ENCODE data around the gene LENG9. TPM values are rescaled to one million over a fixed set of nuclear protein-coding genes. Genes with fewer than 3 reads are reported as not detected.

Gene LENG9
- total RNA-seq, 1 experiment from 2014 or later = 5.1 TPM

DNA sequence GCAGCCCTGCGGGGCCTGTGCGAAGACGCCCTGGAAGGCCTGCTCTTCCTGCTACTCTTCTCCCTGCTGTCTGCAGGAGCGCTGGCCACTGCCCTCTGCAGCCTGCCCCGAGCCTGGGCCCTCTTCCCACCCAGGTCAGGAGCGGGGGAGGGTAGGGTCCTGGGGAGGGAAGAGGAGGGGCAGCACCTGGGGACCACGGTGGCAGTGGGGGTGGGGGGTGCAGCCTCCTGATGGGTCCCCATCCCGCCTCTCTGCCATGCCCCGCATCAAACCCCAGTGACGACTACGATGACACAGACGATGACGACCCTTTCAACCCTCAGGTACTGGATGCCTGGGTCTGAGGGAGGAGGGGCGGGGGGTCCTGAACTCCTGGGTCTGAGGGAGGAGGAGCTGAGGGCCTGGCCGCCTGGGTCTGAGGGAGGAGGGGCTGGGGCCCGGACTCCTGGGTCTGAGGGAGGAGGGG lies 28.0 kb downstream of the LENG9 start:
- in situ Hi-C loops (cut with HindIII; ENCODE audit: low pct_unique_long_range_greater_than_20kb, low sequenced_read_pairs) = no loop called here
- no peak for DNase-seq (ENCODE audit: low read depth, low spot score)
- intact Hi-C loops (cut with micrococcal nuclease; ENCODE audit: unreplicated experiment) = no loop called here
- Histone ChIP-seq H3K36me3 (ENCODE audit: control insufficient read depth, insufficient read depth, low read length) (no peaks in the 10 kb centered on the region), H3K9me3 (ENCODE audit: control insufficient read depth, insufficient read depth, low read depth, low read length) (no peaks in the 10 kb centered on the region), H3K27me3 (ENCODE audit: control insufficient read depth, insufficient read depth, low read length) (no peaks in the 10 kb centered on the region), H3K27ac (ENCODE audit: low read length) (no peak overlapping the region), H3K4me1 (ENCODE audit: control insufficient read depth, insufficient read depth, low read length) (peaks cover 11% of the 10 kb centered on the region; the same call in 1 of the 2 replicates), H3K4me3 (ENCODE audit: low read depth in 2 of 2, low read length in 2 of 2) (no peak overlapping the region)
- no TSS peak for BruUV-seq (replicated peaks)
- no peak for TF ChIP-seq REST (IDR thresholded peaks at IDR 0.05; ENCODE audit: insufficient read depth in 1 of 2, low read depth in 2 of 2, low read length in 1 of 2)
- no peak for TF ChIP-seq POLR2AphosphoS5 (IDR thresholded peaks at IDR 0.05; ENCODE audit: low read depth, low read length)
- no peak for TF ChIP-seq TCF7L2 (IDR thresholded peaks at IDR 0.05; ENCODE audit: low read depth, low read length)
- TF ChIP-seq SIN3A (IDR thresholded peaks at IDR 0.05; ENCODE audit: borderline replicate concordance, insufficient read depth, low read depth, low read length) = no peak
- TF ChIP-seq, protein P1, sequence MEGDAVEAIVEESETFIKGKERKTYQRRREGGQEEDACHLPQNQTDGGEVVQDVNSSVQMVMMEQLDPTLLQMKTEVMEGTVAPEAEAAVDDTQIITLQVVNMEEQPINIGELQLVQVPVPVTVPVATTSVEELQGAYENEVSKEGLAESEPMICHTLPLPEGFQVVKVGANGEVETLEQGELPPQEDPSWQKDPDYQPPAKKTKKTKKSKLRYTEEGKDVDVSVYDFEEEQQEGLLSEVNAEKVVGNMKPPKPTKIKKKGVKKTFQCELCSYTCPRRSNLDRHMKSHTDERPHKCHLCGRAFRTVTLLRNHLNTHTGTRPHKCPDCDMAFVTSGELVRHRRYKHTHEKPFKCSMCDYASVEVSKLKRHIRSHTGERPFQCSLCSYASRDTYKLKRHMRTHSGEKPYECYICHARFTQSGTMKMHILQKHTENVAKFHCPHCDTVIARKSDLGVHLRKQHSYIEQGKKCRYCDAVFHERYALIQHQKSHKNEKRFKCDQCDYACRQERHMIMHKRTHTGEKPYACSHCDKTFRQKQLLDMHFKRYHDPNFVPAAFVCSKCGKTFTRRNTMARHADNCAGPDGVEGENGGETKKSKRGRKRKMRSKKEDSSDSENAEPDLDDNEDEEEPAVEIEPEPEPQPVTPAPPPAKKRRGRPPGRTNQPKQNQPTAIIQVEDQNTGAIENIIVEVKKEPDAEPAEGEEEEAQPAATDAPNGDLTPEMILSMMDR (IDR thresholded peaks at IDR 0.05) = no peak
- POLR2A ChIA-PET = no interaction called here
- CTCF ChIA-PET = no interaction called here
- ATAC-seq = no peak

GRCh38 chr19:54434873-54435214 lies 28.7 kb downstream of the LENG9 start:
- ChIA-PET POLR2A (no interaction called here), CTCF (interaction anchor here (0.7 kb wide), 1 partner anchor 367 kb away, joined by 3 read pairs; no protein-coding TSS in a partner anchor)
- Histone ChIP-seq H3K4me1 (ENCODE audit: control insufficient read depth, insufficient read depth, low read length) (peaks cover 15% of the 10 kb centered on the region; the same call in 1 of the 2 replicates), H3K27ac (ENCODE audit: low read length) (no peak overlapping the region), H3K36me3 (ENCODE audit: control insufficient read depth, insufficient read depth, low read length) (no peaks in the 10 kb centered on the region), H3K27me3 (ENCODE audit: control insufficient read depth, insufficient read depth, low read length) (no peaks in the 10 kb centered on the region), H3K9me3 (ENCODE audit: control insufficient read depth, insufficient read depth, low read depth, low read length) (no peaks in the 10 kb centered on the region), H3K4me3 (ENCODE audit: low read depth in 2 of 2, low read length in 2 of 2) (no peak overlapping the region)
- no peak for DNase-seq (ENCODE audit: low read depth, low spot score)
- intact Hi-C loops (cut with micrococcal nuclease; ENCODE audit: unreplicated experiment) = no loop called here
- no TSS peak for BruUV-seq (replicated peaks)
- no peak for TF ChIP-seq REST (IDR thresholded peaks at IDR 0.05; ENCODE audit: insufficient read depth in 1 of 2, low read depth in 2 of 2, low read length in 1 of 2)
- TF ChIP-seq TCF7L2 (IDR thresholded peaks at IDR 0.05; ENCODE audit: low read depth, low read length) = no peak
- no peak for TF ChIP-seq SIN3A (IDR thresholded peaks at IDR 0.05; ENCODE audit: borderline replicate concordance, insufficient read depth, low read depth, low read length)
- TF ChIP-seq POLR2AphosphoS5 (IDR thresholded peaks at IDR 0.05; ENCODE audit: low read depth, low read length) = no peak
- TF ChIP-seq, protein P1 (IDR thresholded peaks at IDR 0.05) = no peak
- ATAC-seq = no peak
- in situ Hi-C loops (cut with HindIII; ENCODE audit: low pct_unique_long_range_greater_than_20kb, low sequenced_read_pairs) = no loop called here

Data from Panc1 (cell line).